Thyroid gland (tissue), 4 donors: ENCODE measurements around the gene EDC3. TPM values are rescaled to one million over a fixed set of nuclear protein-coding genes. Genes with fewer than 3 reads are reported as not detected.

Experiments used
- DNase-seq, 2 donors: peaks; one replicate each; pipeline ENCODE4 v3.0.0-alpha.2; 2019
- H3K27ac ChIP-seq, 3 donors: fragments of 200-600 bp; sonication (generic); 1 replicate in 2 of 3; 2 replicates in 1 of 3; pipeline ENCODE4 v1.5.1; 2016 to 2019; ENCODE audit warnings: mild to moderate bottlenecking in 1 of 3, moderate library complexity in 1 of 3
- H3K27me3 ChIP-seq: fragments of 200-600 bp; sonication (generic); one replicate; pipeline ENCODE4 v1.5.1; 2019
- H3K36me3 ChIP-seq, 2 donors: fragments of 200-600 bp; sonication (generic); one replicate each; pipeline ENCODE4 v1.5.1; 2016 to 2019
- H3K4me1 ChIP-seq, 2 donors: fragments of 200-600 bp; sonication (generic); one replicate each; pipeline ENCODE4 v1.5.1; 2017 to 2019
- H3K4me3 ChIP-seq, 3 donors: fragments of 200-600 bp; sonication (generic); replicated peaks in 1 of 3; 1 replicate in 2 of 3; 2 replicates in 1 of 3; pipeline ENCODE4 v1.5.1; 2016; ENCODE audit warnings: mild to moderate bottlenecking in 1 of 3
- H3K9me3 ChIP-seq: fragments of 200-600 bp; sonication (generic); one replicate; pipeline ENCODE4 v1.5.1; 2017
- CTCF ChIP-seq, 6 experiments: fragments of 200-600 bp in 3 of 6; fragments of 450-650 bp in 3 of 6; sonication (generic) in 3 of 6; IDR thresholded peaks; one replicate each; pipeline ENCODE4 v1.5.1; 2016 to 2019; ENCODE audit warnings: antibody characterized with exemption in 6 of 6, mild to moderate bottlenecking in 2 of 6, inconsistent platforms in 1 of 6, moderate library complexity in 1 of 6
- POLR2A ChIP-seq, 2 donors: fragments of 450-650 bp; IDR thresholded peaks; one replicate each; pipeline ENCODE4 v1.6.1; 2017; ENCODE audit warnings: antibody characterized with exemption in 2 of 2, mild to moderate bottlenecking in 2 of 2, moderate library complexity in 1 of 2
- WGBS, 2 donors: methylation state at CpG; one replicate each; pipeline ENCODE4 v1.1.5; 2017; 5-methylcytosine and 5-hydroxymethylcytosine counted together
- intact Hi-C: fragments of 100-400 bp; cut with DNase I; formaldehyde crosslinking; loops from one replicate; pipeline ENCODE4 v1.15.1; 2023
- total RNA-seq, 4 donors: library from RNA; depleted of rRNA; stranded (reverse); fragments of >200 nt; gene quantifications; one replicate each; pipeline ENCODE4 v1.2.3, GENCODE V29; 2016

The EDC3 gene
- total RNA-seq, 4 donors from 2014 or later, result 16.3 to 64.7 (median 25.7) TPM

- Histone ChIP-seq H3K27me3 (no peaks in the 10 kb centered on the region), H3K4me3 (no peak overlapping the region), H3K27ac (no peak overlapping the region), H3K9me3 (no peaks in the 10 kb centered on the region), H3K4me1 (no peaks in the 10 kb centered on the region), H3K36me3 (peaks cover 91 to 97% of the 10 kb centered on the region in 2 donors)
- DNase-seq, result no peak
- TF ChIP-seq CTCF (IDR thresholded peaks at IDR 0.05) (no peak), POLR2A (IDR thresholded peaks at IDR 0.05) (no peak)
- 76 to 94% methylated on average over 4 to 7 of the region's 7 CpGs for WGBS, 2 donors
- intact Hi-C loops, result loop anchor here (10.0 kb wide), 1 partner anchor 169 kb away; no protein-coding TSS in a partner anchor
These were observed 71.7 kb downstream of the EDC3 start for GRCh38 chr15:74624020-74624602.

- Histone ChIP-seq H3K9me3 (no peaks in the 10 kb centered on the region), H3K27ac (no peak overlapping the region), H3K4me1 (peaks cover 2 to 7% of the 10 kb centered on the region in 2 donors), H3K4me3 (no peak overlapping the region), H3K27me3 (no peaks in the 10 kb centered on the region), H3K36me3 (peaks cover 77 to 84% of the 10 kb centered on the region in 2 donors)
- DNase-seq, result no peak
- TF ChIP-seq CTCF (IDR thresholded peaks at IDR 0.05), result no peak
- 90% methylated on average over 3 of the region's 3 CpGs for WGBS, 2 donors
- intact Hi-C loops, result loop anchor here (10.0 kb wide), 1 partner anchor 168 kb away; no protein-coding TSS in a partner anchor
These were observed 73.1 kb downstream of the EDC3 start for GRCh38 chr15:74622758-74623157.

GRCh38 chr15:74621936-74622335 is 73.9 kb downstream of the EDC3 start:
- intact Hi-C loops, result loop anchor here (10.0 kb wide), 1 partner anchor 167 kb away; no protein-coding TSS in a partner anchor
- Histone ChIP-seq H3K4me1 (peaks cover 10 to 15% of the 10 kb centered on the region in 2 donors), H3K9me3 (no peaks in the 10 kb centered on the region), H3K27me3 (no peaks in the 10 kb centered on the region), H3K36me3 (peaks cover 69 to 76% of the 10 kb centered on the region in 2 donors), H3K4me3 (no peak overlapping the region), H3K27ac (no peak overlapping the region)
- no peak for DNase-seq
- 94 to 96% methylated on average over 21 of the region's 21 CpGs for WGBS, 2 donors
- TF ChIP-seq POLR2A (IDR thresholded peaks at IDR 0.05), result no peak
- no peak for TF ChIP-seq CTCF (IDR thresholded peaks at IDR 0.05)

- intact Hi-C loops, result loop anchor here (10.0 kb wide), 1 partner anchor 167 kb away; no protein-coding TSS in a partner anchor
- WGBS, 2 donors, result 89 to 94% methylated on average over 14 to 16 of the region's 16 CpGs
- peaks cover 65 to 72% of the 10 kb centered on the region in 2 donors for H3K36me3 ChIP-seq
- no peak for DNase-seq
- no peaks in the 10 kb centered on the region for H3K27me3 ChIP-seq
- no peak overlapping the region for H3K27ac ChIP-seq
- H3K9me3 ChIP-seq, result no peaks in the 10 kb centered on the region
- H3K4me3 ChIP-seq, result no peak overlapping the region
- peaks cover 14 to 19% of the 10 kb centered on the region in 2 donors for H3K4me1 ChIP-seq
- TF ChIP-seq CTCF (IDR thresholded peaks at IDR 0.05) (no peak), POLR2A (IDR thresholded peaks at IDR 0.05) (no peak)
These were observed 74.3 kb downstream of the EDC3 start for GRCh38 chr15:74621546-74621920.
